K562 (cell line): ENCODE results near the gene VWA8. TPM values are rescaled to one million over a fixed set of nuclear protein-coding genes. Genes with fewer than 3 reads are reported as not detected.

Experiments used
- MYC ChIP-seq, 2 experiments: fragments of 250-450 bp in 1 of 2; sonication (Bioruptor Pico) in 1 of 2; IDR thresholded peaks; 2 replicates each; pipeline versions ENCODE4 v1.5.1 to v1.6.1; 2012 to 2021; ENCODE audit warnings: low read depth in 2 of 2, borderline replicate concordance in 1 of 2, improper control_type of control experiment in 1 of 2, low read length in 1 of 2, mild to moderate bottlenecking in 1 of 2, moderate library complexity in 1 of 2
- PATZ1 ChIP-seq: fragments of 250-450 bp; sonication (Bioruptor Pico); IDR thresholded peaks from 2 replicates; pipeline ENCODE4 v1.5.0; 2020; ENCODE audit warnings: mild to moderate bottlenecking, borderline replicate concordance
- SMARCA5 ChIP-seq: fragments of 450-650 bp; IDR thresholded peaks from 2 replicates; pipeline ENCODE4 v1.6.1; 2016
- TEAD4 ChIP-seq, 2 experiments: sonication (generic) in 1 of 2; formaldehyde crosslinking in 1 of 2; IDR thresholded peaks; 2 replicates each; pipeline versions ENCODE4 v1.6.1 to v1.8.0; 2012 to 2022; ENCODE audit warnings: borderline replicate concordance in 1 of 2, inconsistent platforms in 1 of 2, low read length in 1 of 2, mild to moderate bottlenecking in 1 of 2, missing genetic modification reagents in 1 of 2
- TSHZ1 ChIP-seq: fragments of 250-450 bp; sonication (Bioruptor Pico); IDR thresholded peaks from 2 replicates; pipeline ENCODE4 v1.4.0; 2020; ENCODE audit warnings: mild to moderate bottlenecking, moderate library complexity
- ZNF239 ChIP-seq: fragments of 250-450 bp; sonication (Bioruptor Pico); IDR thresholded peaks from 2 replicates; pipeline ENCODE4 v1.4.0; 2020; ENCODE audit warnings: mild to moderate bottlenecking
- ZNF449 ChIP-seq: fragments of 250-450 bp; sonication (Bioruptor Pico); IDR thresholded peaks from 2 replicates; pipeline ENCODE4 v1.8.0; 2022; ENCODE audit warnings: moderate library complexity, mild to moderate bottlenecking, inconsistent platforms
- polyA plus RNA-seq, 8 experiments: library from polyadenylated mRNA; depleted of rRNA in 4 of 8; stranded (reverse) in 5 of 8; unstranded in 3 of 8; fragments of >200 nt; fragmentation: Nextera tagmentation in 2 of 8; fragmentation: Illumina TruSeq in 1 of 8; extraction: Ambion mirVana in 2 of 8; extraction: Trizol in 1 of 8; gene quantifications; 2 replicates each; pipeline versions ENCODE4 v1.2.1 to v1.2.3, GENCODE V29; 2011 to 2014; ENCODE audit warnings: inconsistent platforms in 1 of 8, missing spikeins in 1 of 8
- total RNA-seq, 7 experiments: library from RNA; depleted of rRNA in 6 of 7; stranded (reverse); fragments of >200 nt in 6 of 7; fragmentation: Illumina TruSeq in 2 of 7; extraction: Trizol in 2 of 7; gene quantifications; 2 replicates each; pipeline versions ENCODE4 v1.2.1 to v1.2.3, GENCODE V29; 2011 to 2021; ENCODE audit warnings: low replicate concordance in 1 of 7

Gene VWA8
- total and polyA plus RNA-seq, 9 of the 15 experiments (the other 6 are each of a cell fraction or from before 2014, with no cell fraction given): 2.1 to 18.5 (median 13.3) TPM

- TF ChIP-seq TSHZ1 (CRISPR knock-in tag): no peak
- TF ChIP-seq ZNF239: no peak
- TF ChIP-seq ZNF449 (CRISPR knock-in tag): no peak
- TF ChIP-seq SMARCA5: no peak
- TF ChIP-seq TEAD4 (IDR thresholded peaks at IDR 0.05; ENCODE audit: low read length): no peak
- no peak for TF ChIP-seq TEAD4 (CRISPR knock-in tag; IDR thresholded peaks at IDR 0.05; ENCODE audit: borderline replicate concordance)
- TF ChIP-seq MYC (IDR thresholded peaks at IDR 0.05; ENCODE audit: low read depth, low read length): no peak
- TF ChIP-seq MYC (CRISPR knock-in tag; IDR thresholded peaks at IDR 0.05; ENCODE audit: borderline replicate concordance, low read depth): no peak
- TF ChIP-seq PATZ1 (CRISPR knock-in tag): no peak
Observed at GRCh38 chr13:42002066-42002465, 41.2 kb upstream of the VWA8 start (continued).
